GM18951 (cell line): ENCODE results near the gene APBA2.

Experiments used
- POLR2A ChIP-seq: IDR thresholded peaks from 4 replicates; pipeline ENCODE4 v1.6.1; 2011; ENCODE audit warnings: mild to moderate bottlenecking; ENCODE audit not compliant: insufficient read length, insufficient read depth; ENCODE audit errors: extremely low read depth
- in situ Hi-C: fragments of 300-500 bp; cut with MboI; formaldehyde crosslinking; loops from one replicate; pipeline ENCODE4 v1.12.0; 2022; ENCODE audit warnings: low sequenced_read_pairs, mixed read lengths, inconsistent platforms; ENCODE audit not compliant: unreplicated experiment

APBA2 gene

GRCh38 chr15:28992336-28992864, 106.6 kb downstream of the APBA2 start:
- in situ Hi-C loops, result no loop called here
- TF ChIP-seq POLR2A, result no peak

- TF ChIP-seq POLR2A, result no peak
These were observed 107.4 kb downstream of the APBA2 start for GRCh38 chr15:28993051-28993719.

GRCh38 chr15:28993720-28994053, 107.9 kb downstream of the APBA2 start:
- in situ Hi-C loops, result no loop called here
- no peak for TF ChIP-seq POLR2A

More at GRCh38 chr15:28993051-28993719, 107.4 kb downstream of the APBA2 start:
- in situ Hi-C loops, result no loop called here

GRCh38 chr15:28994142-28994830, 108.5 kb downstream of the APBA2 start:
- TF ChIP-seq POLR2A, result no peak
- in situ Hi-C loops, result no loop called here

GRCh38 chr15:28994831-28995596, 109.2 kb downstream of the APBA2 start:
- in situ Hi-C loops, result no loop called here
- no peak for TF ChIP-seq POLR2A

GRCh38 chr15:28995705-28996104, 109.9 kb downstream of the APBA2 start:
- in situ Hi-C loops, result no loop called here

GRCh38 chr15:28996289-28996688, 110.5 kb downstream of the APBA2 start:
- TF ChIP-seq POLR2A, result no peak
- in situ Hi-C loops, result no loop called here

More at GRCh38 chr15:28995705-28996104, 109.9 kb downstream of the APBA2 start:
- no peak for TF ChIP-seq POLR2A

GRCh38 chr15:28996953-28997352, 111.2 kb downstream of the APBA2 start:
- no peak for TF ChIP-seq POLR2A
- in situ Hi-C loops, result no loop called here

GRCh38 chr15:28997791-28998190, 112.0 kb downstream of the APBA2 start:
- TF ChIP-seq POLR2A, result no peak
- in situ Hi-C loops, result no loop called here

- in situ Hi-C loops, result no loop called here
- no peak for TF ChIP-seq POLR2A
These were observed 112.7 kb downstream of the APBA2 start for GRCh38 chr15:28998511-28998910.

GRCh38 chr15:29003191-29003839, 117.5 kb downstream of the APBA2 start:
- no peak for TF ChIP-seq POLR2A
- in situ Hi-C loops, result no loop called here

GRCh38 chr15:29003840-29004233, 118.1 kb downstream of the APBA2 start:
- in situ Hi-C loops, result no loop called here
- TF ChIP-seq POLR2A, result no peak

- TF ChIP-seq POLR2A, result no peak
- in situ Hi-C loops, result no loop called here
These were observed 120.2 kb downstream of the APBA2 start for GRCh38 chr15:29005931-29006330.

GRCh38 chr15:29008846-29009245, 123.1 kb downstream of the APBA2 start:
- TF ChIP-seq POLR2A, result no peak
- in situ Hi-C loops, result no loop called here
